ENCODE measurements around the gene SUOX.
"Not testable (repeated sequence)": the region's sequence is repeated elsewhere in the genome, so short reads cannot be mapped to it uniquely, and the experiment has no call there.

- not testable (repeated sequence) for TF ChIP-seq CTCF, POLR2AphosphoS5, POLR2A (IDR thresholded peaks at IDR 0.05)
Observed at GRCh38 chr12:55999999-56000540, 3.0 kb downstream of the SUOX start.
